Thyroid gland (tissue), 4 donors: ENCODE measurements around the gene SP4. TPM values are rescaled to one million over a fixed set of nuclear protein-coding genes. Genes with fewer than 3 reads are reported as not detected.
A peak's percentile ranks its signal among the peaks of the same experiment; 100 is the strongest.
"Not testable (repeated sequence)": the region's sequence is repeated elsewhere in the genome, so short reads cannot be mapped to it uniquely, and the experiment has no call there.

Experiments used
- DNase-seq, 2 donors: peaks; one replicate each; pipeline ENCODE4 v3.0.0-alpha.2; 2019
- H3K27ac ChIP-seq, 3 donors: fragments of 200-600 bp; sonication (generic); 1 replicate in 2 of 3; 2 replicates in 1 of 3; pipeline ENCODE4 v1.5.1; 2016 to 2019; ENCODE audit warnings: mild to moderate bottlenecking in 1 of 3, moderate library complexity in 1 of 3
- H3K27me3 ChIP-seq: fragments of 200-600 bp; sonication (generic); one replicate; pipeline ENCODE4 v1.5.1; 2019
- H3K36me3 ChIP-seq, 2 donors: fragments of 200-600 bp; sonication (generic); one replicate each; pipeline ENCODE4 v1.5.1; 2016 to 2019
- H3K4me1 ChIP-seq, 2 donors: fragments of 200-600 bp; sonication (generic); one replicate each; pipeline ENCODE4 v1.5.1; 2017 to 2019
- H3K4me3 ChIP-seq, 3 donors: fragments of 200-600 bp; sonication (generic); replicated peaks in 1 of 3; 1 replicate in 2 of 3; 2 replicates in 1 of 3; pipeline ENCODE4 v1.5.1; 2016; ENCODE audit warnings: mild to moderate bottlenecking in 1 of 3
- H3K9me3 ChIP-seq: fragments of 200-600 bp; sonication (generic); one replicate; pipeline ENCODE4 v1.5.1; 2017
- CTCF ChIP-seq, 6 experiments: fragments of 200-600 bp in 3 of 6; fragments of 450-650 bp in 3 of 6; sonication (generic) in 3 of 6; IDR thresholded peaks; one replicate each; pipeline ENCODE4 v1.5.1; 2016 to 2019; ENCODE audit warnings: antibody characterized with exemption in 6 of 6, mild to moderate bottlenecking in 2 of 6, inconsistent platforms in 1 of 6, moderate library complexity in 1 of 6
- POLR2A ChIP-seq, 2 donors: fragments of 450-650 bp; IDR thresholded peaks; one replicate each; pipeline ENCODE4 v1.6.1; 2017; ENCODE audit warnings: antibody characterized with exemption in 2 of 2, mild to moderate bottlenecking in 2 of 2, moderate library complexity in 1 of 2
- WGBS, 2 donors: methylation state at CpG; one replicate each; pipeline ENCODE4 v1.1.5; 2017; 5-methylcytosine and 5-hydroxymethylcytosine counted together
- intact Hi-C: fragments of 100-400 bp; cut with DNase I; formaldehyde crosslinking; loops from one replicate; pipeline ENCODE4 v1.15.1; 2023
- total RNA-seq, 4 donors: library from RNA; depleted of rRNA; stranded (reverse); fragments of >200 nt; gene quantifications; one replicate each; pipeline ENCODE4 v1.2.3, GENCODE V29; 2016

Gene SP4
- total RNA-seq, 4 donors from 2014 or later = 16.9 to 33.8 (median 23.9) TPM

GRCh38 chr7:21514062-21514461 lies 86.2 kb downstream of the SP4 start:
- Histone ChIP-seq H3K4me3 (no peak overlapping the region), H3K27ac (no peak overlapping the region), H3K27me3 (no peaks in the 10 kb centered on the region), H3K36me3 (peaks cover 5% of the 10 kb centered on the region in 2 donors), H3K4me1 (no peaks in the 10 kb centered on the region), H3K9me3 (no peaks in the 10 kb centered on the region)
- no peak for TF ChIP-seq POLR2A (IDR thresholded peaks at IDR 0.05)
- TF ChIP-seq CTCF (IDR thresholded peaks at IDR 0.05) = no peak
- DNase-seq = no peak
- intact Hi-C loops = no loop called here

- DNase-seq = no peak
- Histone ChIP-seq H3K36me3 (no peaks in the 10 kb centered on the region), H3K27me3 (no peaks in the 10 kb centered on the region), H3K4me3 (no peak overlapping the region), H3K27ac (no peak overlapping the region), H3K4me1 (no peaks in the 10 kb centered on the region), H3K9me3 (no peaks in the 10 kb centered on the region)
- TF ChIP-seq POLR2A (IDR thresholded peaks at IDR 0.05) = no peak
- TF ChIP-seq CTCF (IDR thresholded peaks at IDR 0.05) = no peak
- WGBS, 2 donors = 89 to 92% methylated on average over 1 of the region's 1 CpG
- intact Hi-C loops = no loop called here
Observed at GRCh38 chr7:21524680-21525079, 96.8 kb downstream of the SP4 start.

- H3K4me1 ChIP-seq = no peaks in the 10 kb centered on the region
- H3K36me3 ChIP-seq = no peaks in the 10 kb centered on the region
- no peaks in the 10 kb centered on the region for H3K9me3 ChIP-seq
- no peak overlapping the region for H3K4me3 ChIP-seq
- no peaks in the 10 kb centered on the region for H3K27me3 ChIP-seq
- intact Hi-C loops = no loop called here
- no peak overlapping the region for H3K27ac ChIP-seq
- peak in 3 of 6 experiments; percentile 22 to 38 (median 27) for TF ChIP-seq CTCF (IDR thresholded peaks at IDR 0.05)
- TF ChIP-seq POLR2A (IDR thresholded peaks at IDR 0.05) = no peak
- no peak for DNase-seq
Observed at GRCh38 chr7:21526007-21526406, 98.1 kb downstream of the SP4 start.

GRCh38 chr7:21526448-21526847 lies 98.6 kb downstream of the SP4 start:
- no peak overlapping the region for H3K4me3 ChIP-seq
- no peaks in the 10 kb centered on the region for H3K27me3 ChIP-seq
- no peaks in the 10 kb centered on the region for H3K36me3 ChIP-seq
- TF ChIP-seq CTCF (IDR thresholded peaks at IDR 0.05) = no peak
- TF ChIP-seq POLR2A (IDR thresholded peaks at IDR 0.05) = no peak
- H3K9me3 ChIP-seq = no peaks in the 10 kb centered on the region
- DNase-seq = no peak
- no peaks in the 10 kb centered on the region for H3K4me1 ChIP-seq
- 92 to 95% methylated on average over 3 of the region's 3 CpGs for WGBS, 2 donors
- intact Hi-C loops = no loop called here
- H3K27ac ChIP-seq = no peak overlapping the region

GRCh38 chr7:21532485-21532884 lies 104.6 kb downstream of the SP4 start:
- 78 to 82% methylated on average over 1 of the region's 1 CpG for WGBS, 2 donors
- intact Hi-C loops, H3K27ac ChIP-seq, H3K36me3 ChIP-seq, H3K27me3 ChIP-seq, DNase-seq, H3K4me3 ChIP-seq, H3K9me3 ChIP-seq, H3K4me1 ChIP-seq: not testable (repeated sequence)

- H3K4me1 ChIP-seq, intact Hi-C loops, H3K27me3 ChIP-seq, H3K36me3 ChIP-seq, H3K27ac ChIP-seq, H3K9me3 ChIP-seq, H3K4me3 ChIP-seq, DNase-seq: not testable (repeated sequence)
Observed at GRCh38 chr7:21533646-21534045, 105.8 kb downstream of the SP4 start.

GRCh38 chr7:21536445-21537118 lies 108.7 kb downstream of the SP4 start:
- H3K27me3 ChIP-seq, H3K9me3 ChIP-seq, H3K4me3 ChIP-seq, DNase-seq, H3K4me1 ChIP-seq, H3K27ac ChIP-seq, H3K36me3 ChIP-seq, intact Hi-C loops: not testable (repeated sequence)
- 96 to 98% methylated on average over 18 to 20 of the region's 27 CpGs for WGBS, 2 donors
